ENCODE measurements around the gene SNHG17. TPM values are rescaled to one million over a fixed set of nuclear protein-coding genes. Genes with fewer than 3 reads are reported as not detected.

Gene SNHG17
- total and polyA plus RNA-seq, 9 of the 15 experiments (the other 6 are each of a cell fraction or from before 2014, with no cell fraction given) = 29.8 to 106 (median 57.7) TPM

DNA sequence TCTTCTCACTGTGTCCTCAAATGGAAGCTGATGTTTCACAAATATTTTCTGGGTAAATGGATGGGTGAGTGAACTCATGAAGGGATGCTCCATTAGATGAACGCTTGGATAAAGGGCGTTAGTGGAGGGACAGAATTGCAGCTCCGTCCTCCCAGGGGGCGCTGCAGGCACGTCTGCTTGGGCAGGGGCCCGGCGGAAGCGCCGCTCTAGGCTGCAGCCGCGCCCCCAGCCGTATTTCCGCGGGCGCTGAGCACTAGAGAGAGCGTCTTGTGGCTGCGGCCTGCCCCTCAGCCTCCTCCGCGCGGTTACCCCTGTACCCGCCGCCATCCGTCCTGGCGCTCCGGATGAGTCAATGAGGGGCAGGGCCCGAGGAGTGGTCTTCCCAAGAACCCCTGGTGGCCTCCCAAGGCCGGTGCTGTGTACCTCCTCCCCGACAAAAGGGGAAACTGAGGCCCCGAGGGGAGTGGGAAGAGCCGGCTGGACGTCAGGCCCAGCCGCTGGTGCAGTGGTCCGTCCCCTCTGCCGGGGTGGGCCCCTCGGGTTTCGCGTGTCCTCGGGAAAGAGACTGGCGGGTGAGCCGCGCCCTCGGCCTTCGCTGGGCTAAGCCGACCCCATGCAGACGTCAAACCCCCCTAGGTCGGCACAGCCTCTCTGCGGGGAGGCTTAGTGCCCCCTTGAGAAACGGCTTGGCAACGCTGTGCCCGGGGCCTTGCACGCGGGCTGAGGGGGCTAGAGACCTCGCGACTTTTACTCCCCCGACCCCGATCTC lies 11.5 kb upstream of the SNHG17 start (continued):
- TF ChIP-seq, protein P1, sequence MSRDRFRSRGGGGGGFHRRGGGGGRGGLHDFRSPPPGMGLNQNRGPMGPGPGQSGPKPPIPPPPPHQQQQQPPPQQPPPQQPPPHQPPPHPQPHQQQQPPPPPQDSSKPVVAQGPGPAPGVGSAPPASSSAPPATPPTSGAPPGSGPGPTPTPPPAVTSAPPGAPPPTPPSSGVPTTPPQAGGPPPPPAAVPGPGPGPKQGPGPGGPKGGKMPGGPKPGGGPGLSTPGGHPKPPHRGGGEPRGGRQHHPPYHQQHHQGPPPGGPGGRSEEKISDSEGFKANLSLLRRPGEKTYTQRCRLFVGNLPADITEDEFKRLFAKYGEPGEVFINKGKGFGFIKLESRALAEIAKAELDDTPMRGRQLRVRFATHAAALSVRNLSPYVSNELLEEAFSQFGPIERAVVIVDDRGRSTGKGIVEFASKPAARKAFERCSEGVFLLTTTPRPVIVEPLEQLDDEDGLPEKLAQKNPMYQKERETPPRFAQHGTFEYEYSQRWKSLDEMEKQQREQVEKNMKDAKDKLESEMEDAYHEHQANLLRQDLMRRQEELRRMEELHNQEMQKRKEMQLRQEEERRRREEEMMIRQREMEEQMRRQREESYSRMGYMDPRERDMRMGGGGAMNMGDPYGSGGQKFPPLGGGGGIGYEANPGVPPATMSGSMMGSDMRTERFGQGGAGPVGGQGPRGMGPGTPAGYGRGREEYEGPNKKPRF (IDR thresholded peaks at IDR 0.05; ENCODE audit: low read depth, low read length) = no peak
- TF ChIP-seq L3MBTL2 (IDR thresholded peaks at IDR 0.05) (peak; percentile 59), ZNF232 (CRISPR knock-in tag; IDR thresholded peaks at IDR 0.05) (no peak), TCFL5 (CRISPR knock-in tag; conservative IDR thresholded peaks at IDR 0.05) (no peak), TBL1XR1 (IDR thresholded peaks at IDR 0.05; ENCODE audit: low read length in 2 of 2) (peak; percentile 66 to 87; a peak in 3 of 4 replicates), ZNF143 (CRISPR knock-in tag; IDR thresholded peaks at IDR 0.05) (no peak)
- TF ChIP-seq, protein P2, sequence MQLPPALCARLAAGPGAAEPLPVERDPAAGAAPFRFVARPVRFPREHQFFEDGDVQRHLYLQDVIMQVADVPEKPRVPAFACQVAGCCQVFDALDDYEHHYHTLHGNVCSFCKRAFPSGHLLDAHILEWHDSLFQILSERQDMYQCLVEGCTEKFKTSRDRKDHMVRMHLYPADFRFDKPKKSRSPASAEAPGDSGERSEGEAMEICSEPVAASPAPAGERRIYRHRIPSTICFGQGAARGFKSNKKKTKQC (CRISPR knock-in tag; IDR thresholded peaks at IDR 0.05) = peak; percentile 43
- TF ChIP-seq, protein P3, sequence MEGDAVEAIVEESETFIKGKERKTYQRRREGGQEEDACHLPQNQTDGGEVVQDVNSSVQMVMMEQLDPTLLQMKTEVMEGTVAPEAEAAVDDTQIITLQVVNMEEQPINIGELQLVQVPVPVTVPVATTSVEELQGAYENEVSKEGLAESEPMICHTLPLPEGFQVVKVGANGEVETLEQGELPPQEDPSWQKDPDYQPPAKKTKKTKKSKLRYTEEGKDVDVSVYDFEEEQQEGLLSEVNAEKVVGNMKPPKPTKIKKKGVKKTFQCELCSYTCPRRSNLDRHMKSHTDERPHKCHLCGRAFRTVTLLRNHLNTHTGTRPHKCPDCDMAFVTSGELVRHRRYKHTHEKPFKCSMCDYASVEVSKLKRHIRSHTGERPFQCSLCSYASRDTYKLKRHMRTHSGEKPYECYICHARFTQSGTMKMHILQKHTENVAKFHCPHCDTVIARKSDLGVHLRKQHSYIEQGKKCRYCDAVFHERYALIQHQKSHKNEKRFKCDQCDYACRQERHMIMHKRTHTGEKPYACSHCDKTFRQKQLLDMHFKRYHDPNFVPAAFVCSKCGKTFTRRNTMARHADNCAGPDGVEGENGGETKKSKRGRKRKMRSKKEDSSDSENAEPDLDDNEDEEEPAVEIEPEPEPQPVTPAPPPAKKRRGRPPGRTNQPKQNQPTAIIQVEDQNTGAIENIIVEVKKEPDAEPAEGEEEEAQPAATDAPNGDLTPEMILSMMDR (IDR thresholded peaks at IDR 0.05 in 2 of 3, conservative IDR thresholded peaks at IDR 0.05 in 1 of 3; ENCODE audit: insufficient read depth in 2 of 3, low read depth in 1 of 3, low read length in 3 of 3) = peak; percentile 95 to 97 (median 96)
- TF ChIP-seq, protein P4, sequence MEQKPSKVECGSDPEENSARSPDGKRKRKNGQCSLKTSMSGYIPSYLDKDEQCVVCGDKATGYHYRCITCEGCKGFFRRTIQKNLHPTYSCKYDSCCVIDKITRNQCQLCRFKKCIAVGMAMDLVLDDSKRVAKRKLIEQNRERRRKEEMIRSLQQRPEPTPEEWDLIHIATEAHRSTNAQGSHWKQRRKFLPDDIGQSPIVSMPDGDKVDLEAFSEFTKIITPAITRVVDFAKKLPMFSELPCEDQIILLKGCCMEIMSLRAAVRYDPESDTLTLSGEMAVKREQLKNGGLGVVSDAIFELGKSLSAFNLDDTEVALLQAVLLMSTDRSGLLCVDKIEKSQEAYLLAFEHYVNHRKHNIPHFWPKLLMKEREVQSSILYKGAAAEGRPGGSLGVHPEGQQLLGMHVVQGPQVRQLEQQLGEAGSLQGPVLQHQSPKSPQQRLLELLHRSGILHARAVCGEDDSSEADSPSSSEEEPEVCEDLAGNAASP (IDR thresholded peaks at IDR 0.05) = no peak
- TF ChIP-seq, protein P5, sequence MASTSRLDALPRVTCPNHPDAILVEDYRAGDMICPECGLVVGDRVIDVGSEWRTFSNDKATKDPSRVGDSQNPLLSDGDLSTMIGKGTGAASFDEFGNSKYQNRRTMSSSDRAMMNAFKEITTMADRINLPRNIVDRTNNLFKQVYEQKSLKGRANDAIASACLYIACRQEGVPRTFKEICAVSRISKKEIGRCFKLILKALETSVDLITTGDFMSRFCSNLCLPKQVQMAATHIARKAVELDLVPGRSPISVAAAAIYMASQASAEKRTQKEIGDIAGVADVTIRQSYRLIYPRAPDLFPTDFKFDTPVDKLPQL (IDR thresholded peaks at IDR 0.05; ENCODE audit: extremely low read depth, insufficient read length) = no peak

All from K562 (cell line).